HFF-Myc (cell line): Measurements from ENCODE around the gene MAN1C1.

Source experiments
- DNase-seq: peaks from one replicate; pipeline ENCODE4 v3.0.0-alpha.2; 2011; ENCODE audit warnings: low read depth; ENCODE audit errors: extremely low read depth
- H3K4me3 ChIP-seq: replicated peaks from 2 replicates; pipeline ENCODE4 v1.5.1; 2011; ENCODE audit warnings: low read depth, mild to moderate bottlenecking, control low read depth, low read length
- CTCF ChIP-seq: IDR thresholded peaks from 2 replicates; pipeline ENCODE4 v1.5.1; 2012; ENCODE audit warnings: mild to moderate bottlenecking, low read depth, low read length, control low read depth; ENCODE audit errors: missing control alignments

The MAN1C1 gene

DNA sequence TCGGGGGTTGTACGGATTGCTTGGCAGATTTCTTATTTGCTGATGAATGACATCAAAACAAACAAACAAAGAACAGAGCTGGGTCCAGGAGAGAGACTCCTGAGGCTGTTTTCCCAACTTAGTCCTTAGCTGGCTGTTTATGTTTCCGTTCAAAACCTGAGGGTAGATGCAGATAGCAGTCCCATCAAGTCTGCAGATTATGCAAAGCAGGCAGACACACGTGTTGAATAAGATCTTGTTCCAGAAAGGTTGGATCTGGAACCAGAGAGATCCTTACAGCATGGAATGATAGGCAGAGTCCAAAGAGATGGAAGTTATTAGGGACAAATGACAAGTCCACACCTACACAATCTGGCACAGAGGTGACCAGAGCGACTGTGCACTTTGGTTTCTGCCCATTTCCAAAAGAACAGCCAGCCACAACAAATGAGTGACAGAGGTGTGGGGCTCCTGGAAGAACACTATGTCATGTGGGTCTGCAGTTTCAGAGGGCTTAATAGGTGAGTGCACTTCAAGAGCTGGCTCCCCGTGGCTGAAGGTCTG, 65.5 kb downstream of the MAN1C1 start:
- H3K4me3 ChIP-seq: no peak overlapping the region
- TF ChIP-seq CTCF: no peak
- DNase-seq: no peak

- no peak for TF ChIP-seq CTCF
- no peak for DNase-seq
- no peak overlapping the region for H3K4me3 ChIP-seq
Measured at GRCh38 chr1:25683177-25683576, 66.6 kb downstream of the MAN1C1 start.

- no peak for DNase-seq
- TF ChIP-seq CTCF: no peak
- H3K4me3 ChIP-seq: no peak overlapping the region
Measured at GRCh38 chr1:25683731-25684130, 67.1 kb downstream of the MAN1C1 start.

GRCh38 chr1:25684216-25684965, 67.8 kb downstream of the MAN1C1 start:
- TF ChIP-seq CTCF: no peak
- DNase-seq: no peak
- no peak overlapping the region for H3K4me3 ChIP-seq

DNA sequence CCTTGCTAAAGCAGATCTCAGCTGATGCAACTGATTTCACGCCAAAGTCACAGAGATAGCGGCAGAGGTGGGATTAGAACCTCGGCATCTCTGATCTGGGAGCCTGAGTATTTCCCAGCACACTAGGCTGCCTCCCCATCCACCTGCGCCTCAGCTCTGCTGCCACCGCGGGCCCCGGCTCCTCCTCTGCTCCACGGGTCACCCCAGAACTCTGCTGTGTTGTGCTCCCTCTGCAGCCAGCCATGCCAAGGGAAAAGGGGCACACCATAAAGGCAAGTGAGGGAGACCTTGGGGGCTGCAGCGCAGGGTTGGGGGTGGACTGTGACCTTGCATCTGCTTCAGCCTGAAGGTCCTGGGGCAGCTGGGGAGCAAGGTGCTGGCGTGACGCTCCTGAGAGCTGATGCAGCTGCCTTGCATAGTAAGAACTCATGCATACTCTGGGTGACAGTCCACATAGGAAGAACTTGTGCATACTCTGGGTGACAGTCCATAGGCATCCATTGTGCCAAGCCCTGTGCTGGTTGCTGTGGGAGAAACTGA, 68.7 kb downstream of the MAN1C1 start:
- no peak overlapping the region for H3K4me3 ChIP-seq
- TF ChIP-seq CTCF: no peak
- no peak for DNase-seq

GRCh38 chr1:25685938-25686665, 69.5 kb downstream of the MAN1C1 start:
- no peak for DNase-seq
- no peak for TF ChIP-seq CTCF
- no peak overlapping the region for H3K4me3 ChIP-seq
